Measurements from ENCODE around the gene TRAPPC2L.

Gene TRAPPC2L

DNA sequence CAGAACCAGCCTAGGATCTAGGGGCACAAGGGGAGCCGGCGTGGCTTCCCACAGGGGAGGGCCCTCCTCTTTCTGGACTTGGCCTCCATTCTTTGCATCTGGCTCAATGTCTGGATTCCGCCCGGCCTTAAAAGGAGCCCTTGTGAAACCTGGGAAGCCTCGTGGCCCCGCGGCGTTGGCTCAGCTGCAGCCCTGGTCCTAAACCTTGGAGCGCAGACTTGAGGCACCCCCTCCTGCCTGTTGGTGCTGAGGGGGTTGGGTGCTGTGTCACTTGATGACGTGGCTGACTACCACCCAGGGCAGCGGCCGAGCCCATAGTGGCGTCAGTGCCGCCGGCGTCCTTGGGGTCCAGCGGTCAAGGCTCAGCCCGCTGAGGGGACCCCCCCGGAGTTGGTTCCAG, 4.4 kb downstream of the TRAPPC2L start:
- no peak for DNase-seq

DNA sequence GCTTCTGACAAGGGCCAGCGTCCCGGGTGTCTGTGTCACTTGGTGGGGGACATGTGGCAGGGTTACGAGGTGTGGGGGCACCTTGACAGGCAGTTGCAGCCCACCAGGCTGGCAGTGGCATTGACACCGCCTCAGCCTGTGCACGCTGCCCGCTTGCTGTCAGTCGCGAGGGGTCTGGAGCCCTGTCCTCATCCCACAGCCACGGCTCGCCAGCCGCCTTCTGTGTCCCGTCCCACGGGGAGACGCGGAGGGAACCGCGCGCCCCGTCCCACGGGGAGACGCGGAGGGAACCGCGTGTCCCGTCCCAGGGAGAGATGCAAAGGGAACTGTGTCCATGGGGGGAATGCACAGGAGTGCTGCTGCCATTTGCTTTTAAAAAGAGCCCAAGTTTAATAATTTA, 6.0 kb downstream of the TRAPPC2L start:
- DNase-seq: no peak

GRCh38 chr16:88863426-88863825, 6.5 kb downstream of the TRAPPC2L start:
- no peak for DNase-seq

DNA sequence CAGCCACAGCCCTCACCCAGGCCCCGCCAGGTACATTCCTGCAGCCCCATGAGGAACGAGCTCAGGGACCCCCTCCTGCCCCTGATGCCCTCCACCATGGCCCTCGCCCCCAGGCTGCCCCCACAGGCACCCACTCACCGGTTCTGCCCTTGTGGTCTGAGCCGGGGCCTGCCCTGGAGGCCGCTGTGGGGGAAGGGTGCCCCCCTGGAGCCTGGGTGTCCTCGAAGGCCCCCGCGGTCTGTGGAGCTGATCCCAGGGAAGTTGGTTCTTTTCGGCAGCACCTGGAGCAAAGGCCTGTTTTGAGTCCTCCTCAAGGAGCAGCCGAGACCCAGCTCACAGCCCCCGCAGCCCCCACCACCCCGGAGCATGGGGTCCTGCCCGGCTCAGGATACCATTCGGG, 7.2 kb downstream of the TRAPPC2L start:
- DNase-seq: no peak

- no peak for DNase-seq
These were observed 7.6 kb downstream of the TRAPPC2L start for GRCh38 chr16:88864521-88864920.

DNA sequence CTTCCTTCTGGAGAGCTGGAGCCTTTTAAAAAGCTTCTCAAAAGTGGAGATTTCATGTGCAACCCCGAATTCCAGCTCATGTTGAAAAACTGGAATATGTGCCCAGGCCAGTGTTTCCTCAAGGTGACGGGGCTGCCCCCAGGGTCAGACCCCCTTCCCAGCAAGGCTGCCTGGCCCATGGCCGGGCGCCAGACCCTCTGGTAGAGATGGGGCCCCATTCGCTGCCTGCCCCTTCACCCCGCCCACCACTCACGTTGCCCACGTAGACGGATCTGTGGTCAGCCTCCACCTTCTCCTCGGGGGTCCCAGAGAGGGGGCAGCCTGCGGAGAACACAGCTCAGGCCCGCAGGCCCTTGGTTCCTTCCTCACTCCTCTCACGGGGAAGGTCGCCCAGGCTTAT, 8.4 kb downstream of the TRAPPC2L start:
- DNase-seq: no peak

DNA sequence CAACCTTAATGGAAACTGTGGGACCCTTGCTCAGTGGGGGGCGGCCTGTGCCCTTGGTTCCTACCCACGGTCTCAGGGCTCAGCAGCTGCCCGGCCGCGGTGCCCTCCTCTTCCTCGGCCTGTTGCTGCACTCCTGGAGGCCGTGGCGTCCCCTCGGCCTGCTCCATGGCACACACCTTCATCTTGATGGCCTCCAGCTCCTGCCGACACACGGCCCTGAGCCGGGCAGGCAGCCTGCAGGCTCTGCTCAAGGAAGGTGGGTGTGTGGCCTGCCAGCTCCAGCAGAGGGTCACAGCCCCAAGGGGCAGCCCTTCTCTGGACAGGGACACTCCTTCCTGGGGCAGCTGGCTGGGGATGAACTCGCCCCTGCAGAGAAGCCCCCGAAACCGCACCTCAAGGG, 8.8 kb downstream of the TRAPPC2L start:
- no peak for DNase-seq

DNA sequence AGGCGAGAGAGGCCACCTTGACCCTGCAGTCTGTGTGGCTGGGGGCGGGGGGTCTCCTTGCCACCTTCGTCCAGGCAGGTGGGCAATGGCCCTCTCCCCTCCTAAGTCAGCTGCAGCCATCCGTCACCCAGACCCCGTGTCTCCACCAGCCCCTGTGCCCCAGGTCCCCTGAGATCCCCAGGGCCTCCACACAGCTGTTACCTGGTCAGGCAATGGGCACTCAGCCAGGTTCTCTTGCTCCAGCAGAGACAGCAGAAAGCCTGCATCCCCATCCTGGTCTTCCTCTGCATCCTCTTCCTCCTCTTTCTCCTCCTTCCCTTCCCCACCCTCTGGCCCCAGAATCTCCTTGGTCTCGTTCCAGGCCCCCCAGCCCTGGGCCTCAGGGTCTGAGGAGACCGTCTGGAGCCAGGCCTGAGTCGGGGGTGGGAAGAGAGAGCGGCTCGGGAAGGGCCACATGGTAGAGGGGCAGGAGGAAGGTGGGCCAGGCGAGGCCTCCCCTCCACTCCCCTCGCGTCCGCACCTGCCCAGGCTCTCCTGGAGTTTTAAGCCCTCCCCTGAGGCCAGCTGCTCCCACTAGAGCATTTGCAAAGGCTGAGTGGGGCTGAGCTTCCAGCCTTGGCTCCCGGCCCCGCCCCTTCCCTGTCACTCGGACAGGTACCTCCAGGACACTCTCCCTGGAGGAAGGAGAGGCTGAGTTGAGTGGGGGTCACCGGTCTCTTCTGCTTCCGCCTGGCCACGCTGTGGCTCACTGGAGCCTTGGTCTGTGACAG, 9.4 kb downstream of the TRAPPC2L start, which contains the start of gene PABPN1L:
Gene PABPN1L (minus strand): TSS at position 510 of the 770 bp plus-strand sequence. CDS start 54 bp downstream, at position 456.
- DNase-seq: no peak

GRCh38 chr16:88867581-88868246, 10.8 kb downstream of the TRAPPC2L start:
- no peak for DNase-seq

GRCh38 chr16:88868974-88869672, 12.2 kb downstream of the TRAPPC2L start:
- no peak for DNase-seq

DNA sequence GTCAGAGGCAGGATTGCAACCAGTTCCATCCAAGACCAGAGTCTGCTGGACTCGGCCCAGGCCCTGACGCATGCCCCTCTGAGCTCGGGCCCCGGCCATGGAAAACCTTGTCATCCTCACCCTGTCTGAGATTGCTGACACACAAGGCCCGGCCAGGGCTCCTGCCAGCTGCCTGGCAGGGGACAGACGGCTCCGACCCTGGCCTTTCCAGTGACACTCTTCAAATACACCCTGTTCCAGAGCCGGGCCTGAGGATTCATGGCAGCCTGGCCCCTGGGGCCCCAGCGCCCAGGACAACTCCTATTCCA, 12.7 kb downstream of the TRAPPC2L start:
- no peak for DNase-seq

- no peak for DNase-seq
These were observed 13.9 kb downstream of the TRAPPC2L start for GRCh38 chr16:88870608-88871348.

DNA sequence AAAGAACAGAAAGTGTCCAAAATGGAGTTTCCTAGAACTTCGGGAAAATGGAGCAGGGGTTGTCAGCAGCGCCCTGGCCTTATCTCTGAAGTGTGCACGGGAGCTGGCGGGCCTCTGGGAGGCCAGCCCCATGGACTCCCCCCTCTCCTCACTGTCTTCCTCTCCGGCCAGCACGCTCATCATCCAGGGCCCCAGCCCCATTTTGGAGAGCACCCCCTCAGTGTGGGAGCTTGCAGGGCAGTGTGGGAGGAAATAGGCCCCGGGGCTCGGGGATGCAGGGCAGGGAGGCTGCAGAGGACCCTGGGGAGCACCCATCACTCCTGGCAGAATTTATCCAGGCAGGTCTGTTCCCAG, 14.4 kb downstream of the TRAPPC2L start:
- no peak for DNase-seq

GRCh38 chr16:88871730-88872416, 14.9 kb downstream of the TRAPPC2L start:
- DNase-seq: no peak

- no peak for DNase-seq
These were observed 15.9 kb downstream of the TRAPPC2L start for GRCh38 chr16:88872650-88873331.

DNA sequence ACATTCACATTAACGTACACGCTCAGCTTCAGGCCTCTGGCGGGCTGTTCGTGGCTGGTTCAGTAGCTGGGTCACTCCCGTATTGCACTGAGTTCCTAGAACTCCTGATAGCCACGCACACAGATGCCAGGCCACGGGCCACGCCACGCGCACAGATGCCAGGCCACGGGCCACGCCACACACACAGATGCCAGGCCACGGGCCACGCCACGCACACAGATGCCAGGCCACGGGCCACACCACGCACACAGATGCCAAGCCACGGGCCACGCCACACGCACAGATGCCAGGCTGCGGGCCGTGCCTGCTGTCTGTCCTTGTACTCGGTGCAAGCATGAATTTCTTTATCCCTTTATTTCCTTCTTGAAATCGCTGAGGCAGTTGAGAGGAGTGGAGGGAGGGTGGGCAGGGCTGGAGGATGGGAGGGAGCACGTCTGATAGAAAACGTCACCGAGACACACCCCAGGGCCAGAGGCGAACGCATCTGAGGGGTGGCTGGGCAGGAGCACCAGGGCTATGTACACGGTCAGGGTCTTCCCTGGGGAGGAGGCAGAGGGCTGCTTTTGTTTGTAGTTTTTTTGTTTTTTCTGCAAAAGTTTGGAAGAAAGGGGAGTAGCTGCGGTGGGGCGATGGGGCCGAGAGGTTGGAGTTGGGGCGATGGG, 18.1 kb downstream of the TRAPPC2L start:
- DNase-seq: no peak

DNA sequence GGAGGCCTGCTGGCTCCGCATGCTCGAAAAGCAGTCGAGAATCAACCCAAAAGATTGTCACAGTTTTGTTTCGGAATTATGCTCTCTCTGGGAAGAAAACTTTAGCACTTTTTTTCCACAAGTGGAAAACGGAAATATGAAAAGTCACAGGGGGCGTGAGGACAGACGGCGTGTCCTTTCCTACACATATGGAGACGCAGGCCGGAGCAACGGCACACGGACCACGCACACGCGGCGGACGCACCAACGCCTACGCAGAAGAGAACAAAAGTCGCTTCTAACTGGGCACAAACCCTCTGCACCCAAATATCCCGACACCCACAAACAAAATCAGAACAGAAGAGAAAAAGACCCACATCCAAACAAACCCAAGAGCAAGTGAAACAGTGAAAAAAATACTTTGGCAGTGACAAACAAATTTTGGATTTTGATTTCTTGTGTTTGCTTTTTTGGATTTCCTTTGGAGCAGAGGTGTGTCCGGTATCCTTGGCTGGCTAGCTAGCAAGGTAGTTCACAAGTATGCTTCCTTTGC, 18.8 kb downstream of the TRAPPC2L start:
- no peak for DNase-seq

GRCh38 chr16:88876942-88877526, 20.1 kb downstream of the TRAPPC2L start:
- no peak for DNase-seq

DNA sequence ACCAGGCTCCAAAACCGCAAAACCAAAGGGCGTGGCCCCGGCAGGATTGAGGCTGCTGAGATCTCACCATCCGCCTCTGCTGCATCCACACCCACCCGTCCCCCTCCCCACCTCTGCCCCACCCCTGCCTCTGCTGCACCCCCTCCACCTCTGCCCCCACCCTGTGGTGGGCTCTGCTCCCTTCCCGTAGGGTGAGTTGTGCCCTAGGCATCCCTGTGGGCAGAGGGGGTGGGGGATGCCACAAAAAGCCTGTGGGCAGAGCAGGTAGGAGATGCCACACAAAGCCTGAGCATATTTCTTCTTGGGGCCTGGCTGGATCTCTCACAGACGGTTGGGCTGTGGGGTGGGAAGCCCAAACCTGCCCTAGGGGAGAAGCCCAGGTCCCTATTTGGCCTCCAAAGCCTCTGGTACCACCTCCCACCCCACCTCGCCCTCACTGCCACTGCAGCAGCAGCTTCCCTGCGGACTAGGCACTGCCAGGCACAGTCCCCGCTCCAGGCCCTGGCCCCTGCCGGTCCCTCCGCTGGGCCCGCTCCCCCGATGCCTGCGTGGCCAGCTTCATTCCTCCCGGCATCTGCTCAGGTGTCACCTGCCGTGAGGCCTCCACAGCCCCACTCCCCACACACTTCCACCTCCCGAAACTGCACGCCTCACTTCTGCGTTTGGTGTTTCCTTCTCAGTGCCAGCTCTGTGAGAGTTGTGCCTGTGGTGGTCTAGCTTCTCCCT, 20.8 kb downstream of the TRAPPC2L start:
- no peak for DNase-seq

DNA sequence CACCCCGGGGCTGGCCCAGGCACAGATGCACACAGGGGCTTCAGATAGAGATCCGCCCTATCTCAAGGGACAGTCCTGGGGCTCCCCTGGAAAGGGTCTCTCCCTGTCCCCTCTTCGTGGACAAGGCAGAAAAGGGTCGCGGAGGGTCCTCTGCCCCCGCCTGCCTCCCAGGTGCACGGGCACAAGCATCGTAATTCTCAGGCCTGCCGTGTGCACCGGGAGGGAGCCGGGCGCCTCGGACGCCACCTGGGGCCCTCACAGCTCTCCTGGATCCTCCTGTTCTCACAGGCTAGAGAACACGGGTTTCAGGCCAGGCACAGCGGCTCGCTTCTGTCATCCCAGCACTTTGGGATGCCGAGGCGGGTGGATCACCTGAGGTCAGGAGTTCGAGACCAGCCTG, 21.4 kb downstream of the TRAPPC2L start:
- DNase-seq: no peak
